CD14-positive monocyte (primary cell): ENCODE measurements around the gene RPS6KA5. TPM values are rescaled to one million over a fixed set of nuclear protein-coding genes. Genes with fewer than 3 reads are reported as not detected.

Experiments
- DNase-seq, 3 donors: peaks; one replicate each; pipeline ENCODE4 v3.0.0-alpha.2; 2011 to 2022
- H2AFZ ChIP-seq: 2 replicates; pipeline ENCODE4 v1.6.0; 2012; ENCODE audit warnings: mild to moderate bottlenecking, low read depth, low read length, inconsistent platforms; ENCODE audit not compliant: insufficient read depth, poor library complexity, severe bottlenecking
- H3K27ac ChIP-seq, 2 donors: 1 replicate in 1 of 2; 2 replicates in 1 of 2; pipeline ENCODE4 v1.5.1; 2012 to 2013; ENCODE audit warnings: low read length in 2 of 2, control low read depth in 1 of 2, inconsistent platforms in 1 of 2, low read depth in 1 of 2, mild to moderate bottlenecking in 1 of 2
- H3K27me3 ChIP-seq, 2 donors: one replicate each; pipeline versions ENCODE4 v1.6.0 to v1.6.1; 2011 to 2013; ENCODE audit warnings: low read length in 2 of 2; ENCODE audit not compliant: control insufficient read depth in 2 of 2, insufficient read depth in 2 of 2
- H3K36me3 ChIP-seq, 2 donors: replicated peaks in 1 of 2; 1 replicate in 1 of 2; 2 replicates in 1 of 2; pipeline versions ENCODE4 v1.5.1 to v1.6.1; 2012 to 2013; ENCODE audit warnings: low read length in 2 of 2, control low read depth in 1 of 2, inconsistent platforms in 1 of 2, mild to moderate bottlenecking in 1 of 2; ENCODE audit not compliant: insufficient read depth in 2 of 2, control insufficient read depth in 1 of 2
- H3K4me1 ChIP-seq, 2 donors: 1 replicate in 1 of 2; 2 replicates in 1 of 2; pipeline versions ENCODE4 v1.5.1 to v1.6.1; 2012 to 2013; ENCODE audit warnings: low read length in 2 of 2, control low read depth in 1 of 2, inconsistent platforms in 1 of 2, mild to moderate bottlenecking in 1 of 2, moderate library complexity in 1 of 2; ENCODE audit not compliant: insufficient read depth in 2 of 2, control insufficient read depth in 1 of 2
- H3K4me2 ChIP-seq: replicated peaks from 2 replicates; pipeline ENCODE3; 2012; ENCODE audit warnings: low read length, moderate library complexity, mild to moderate bottlenecking; ENCODE audit not compliant: poor library complexity, severe bottlenecking; ENCODE audit errors: extremely low read depth
- H3K4me3 ChIP-seq, 3 experiments: fragments of 200-600 bp in 1 of 3; sonication (generic) in 1 of 3; replicated peaks in 1 of 3; 1 replicate in 2 of 3; 2 replicates in 1 of 3; pipeline ENCODE4 v1.5.1; 2011 to 2013; ENCODE audit warnings: low read length in 3 of 3, mild to moderate bottlenecking in 3 of 3, control low read depth in 2 of 3, low read depth in 2 of 3, inconsistent platforms in 1 of 3, moderate library complexity in 1 of 3
- H3K79me2 ChIP-seq: 2 replicates; pipeline ENCODE4 v1.6.0; 2012; ENCODE audit warnings: mild to moderate bottlenecking, control low read depth, inconsistent platforms, low read length, moderate library complexity; ENCODE audit not compliant: insufficient read depth
- H3K9ac ChIP-seq: 2 replicates; pipeline ENCODE4 v1.6.0; 2017; ENCODE audit warnings: low read length, mild to moderate bottlenecking; ENCODE audit not compliant: insufficient read depth, poor library complexity, severe bottlenecking
- H3K9me3 ChIP-seq, 2 donors: replicated peaks in 1 of 2; 1 replicate in 1 of 2; 2 replicates in 1 of 2; pipeline versions ENCODE4 v1.5.1 to v1.6.1; 2012 to 2013; ENCODE audit warnings: low read length in 2 of 2, control low read depth in 1 of 2; ENCODE audit not compliant: control insufficient read depth in 1 of 2, insufficient read depth in 1 of 2
- H4K20me1 ChIP-seq: 2 replicates; pipeline ENCODE4 v1.6.0; 2012; ENCODE audit warnings: mild to moderate bottlenecking, low read length, control low read depth, moderate library complexity; ENCODE audit not compliant: insufficient read depth
- H3K27ac Mint-ChIP-seq, 7 donors: one replicate each; pipeline ENCODE4 v1.8.0; 2020; ENCODE audit warnings: mild to moderate bottlenecking in 7 of 7, mixed read lengths in 7 of 7, moderate library complexity in 6 of 7, inconsistent platforms in 2 of 7
- H3K27me3 Mint-ChIP-seq, 3 donors: one replicate each; pipeline ENCODE4 v1.8.0; 2021 to 2022; ENCODE audit warnings: low read depth in 3 of 3, mild to moderate bottlenecking in 3 of 3, mixed read lengths in 3 of 3, moderate library complexity in 3 of 3, inconsistent platforms in 1 of 3
- H3K36me3 Mint-ChIP-seq, 2 donors: one replicate each; pipeline ENCODE4 v1.8.0; 2020; ENCODE audit warnings: mixed read lengths in 2 of 2, inconsistent platforms in 1 of 2, mild to moderate bottlenecking in 1 of 2
- H3K4me1 Mint-ChIP-seq: one replicate; pipeline ENCODE4 v1.8.0; 2020; ENCODE audit warnings: mild to moderate bottlenecking, mixed read lengths
- H3K4me3 Mint-ChIP-seq, 2 donors: one replicate each; pipeline ENCODE4 v1.8.0; 2020; ENCODE audit warnings: mild to moderate bottlenecking in 2 of 2, mixed read lengths in 2 of 2, moderate library complexity in 1 of 2
- H3K9me3 Mint-ChIP-seq, 7 donors: one replicate each; pipeline ENCODE4 v1.8.0; 2020 to 2022; ENCODE audit warnings: mixed read lengths in 7 of 7, mild to moderate bottlenecking in 6 of 7, moderate library complexity in 6 of 7, inconsistent platforms in 2 of 7
- CTCF ChIP-seq: fragments of 200-600 bp; IDR thresholded peaks from one replicate; pipeline ENCODE4 v1.8.0; 2022; ENCODE audit warnings: antibody characterized with exemption, mild to moderate bottlenecking
- WGBS: methylation state at CpG from one replicate; pipeline ENCODE4 v1.1.5; 2013; ENCODE audit warnings: missing lambda C conversion rate; ENCODE audit not compliant: insufficient coverage; 5-methylcytosine and 5-hydroxymethylcytosine counted together
- intact Hi-C, 2 donors: fragments of 100-400 bp; cut with micrococcal nuclease; formaldehyde crosslinking; loops; one replicate each; pipeline versions ENCODE4 v1.15.0 to v1.15.1; 2023
- polyA plus RNA-seq, 3 donors: library from polyadenylated mRNA; depleted of rRNA in 1 of 3; unstranded in 2 of 3; stranded (reverse) in 1 of 3; fragments of 300-500 nt in 2 of 3; fragments of >200 nt in 1 of 3; fragmentation: Illumina TruSeq in 2 of 3; gene quantifications; 1 replicate in 2 of 3; 2 replicates in 1 of 3; pipeline ENCODE4 v1.2.3, GENCODE V29; 2012 to 2021

The RPS6KA5 gene
- polyA plus RNA-seq, 3 donors, result 4.4 to 10.1 (median 7.9) TPM

- Mint-ChIP-seq H3K27ac (no peak overlapping the region), H3K27me3 (peaks cover 1% of the 10 kb centered on the region in 3 donors), H3K9me3 (no peaks in the 10 kb centered on the region), H3K4me1 (peaks cover 2% of the 10 kb centered on the region), H3K36me3 (peaks cover 0 to 1% of the 10 kb centered on the region in 2 donors), H3K4me3 (no peak overlapping the region)
- intact Hi-C loops, result no loop called here
- Histone ChIP-seq H3K27me3 (no peaks in the 10 kb centered on the region), H2AFZ (no peak overlapping the region), H3K27ac (no peak overlapping the region), H4K20me1 (no peaks in the 10 kb centered on the region), H3K9ac (no peak overlapping the region), H3K4me1 (no peaks in the 10 kb centered on the region), H3K4me3 (no peak overlapping the region), H3K9me3 (no peaks in the 10 kb centered on the region), H3K79me2 (no peaks in the 10 kb centered on the region), H3K4me2 (no peak overlapping the region), H3K36me3 (no peaks in the 10 kb centered on the region)
- 88% methylated on average over 2 of the region's 2 CpGs for WGBS
- DNase-seq, result no peak
- no peak for TF ChIP-seq CTCF
These were observed 24.1 kb upstream of the RPS6KA5 start for GRCh38 chr14:91084516-91084915.

- DNase-seq, result no peak
- H3K4me1 ChIP-seq, result no peaks in the 10 kb centered on the region
- intact Hi-C loops, result no loop called here
- no peak overlapping the region for H3K27ac Mint-ChIP-seq
- H3K9me3 Mint-ChIP-seq, result no peaks in the 10 kb centered on the region
- H3K4me3 ChIP-seq, result no peak overlapping the region
- no peak overlapping the region for H3K4me2 ChIP-seq
- H4K20me1 ChIP-seq, result no peaks in the 10 kb centered on the region
- WGBS, result no CpG with 5 or more reads among the region's 3 CpGs
- H3K36me3 ChIP-seq, result no peaks in the 10 kb centered on the region
- peaks cover 0 to 2% (median 1%) of the 10 kb centered on the region in 3 donors for H3K27me3 Mint-ChIP-seq
- H3K9me3 ChIP-seq, result no peaks in the 10 kb centered on the region
- TF ChIP-seq CTCF, result no peak
- H3K4me1 Mint-ChIP-seq, result no peaks in the 10 kb centered on the region
- H2AFZ ChIP-seq, result no peak overlapping the region
- H3K4me3 Mint-ChIP-seq, result no peak overlapping the region
- no peaks in the 10 kb centered on the region for H3K79me2 ChIP-seq
- no peaks in the 10 kb centered on the region for H3K27me3 ChIP-seq
- H3K9ac ChIP-seq, result no peak overlapping the region
- no peak overlapping the region for H3K27ac ChIP-seq
- H3K36me3 Mint-ChIP-seq, result peaks cover 0 to 1% of the 10 kb centered on the region in 2 donors
These were observed 21.8 kb upstream of the RPS6KA5 start for GRCh38 chr14:91082282-91082681.
